Astrocyte (in vitro differentiated cells and primary cell): Measurements from ENCODE around the gene SLC25A25. TPM values are rescaled to one million over a fixed set of nuclear protein-coding genes. Genes with fewer than 3 reads are reported as not detected.
"Not testable (repeated sequence)": the region's sequence is repeated elsewhere in the genome, so short reads cannot be mapped to it uniquely, and the experiment has no call there.

ENCODE experiments used
- DNase-seq: peaks from one replicate; pipeline ENCODE4 v3.0.0-alpha.2; 2010; ENCODE audit warnings: low read depth
- FAIRE-seq: peaks from 2 replicates; lab custom pipeline; 2011; peaks lifted over from hg19 to GRCh38; lab: Jason Lieb, UNC
- H2AFZ ChIP-seq: 2 replicates; pipeline ENCODE4 v1.6.0; 2012; ENCODE audit warnings: low read depth, low read length, inconsistent platforms
- H3K27ac ChIP-seq: 2 replicates; pipeline ENCODE4 v1.5.1; 2011; ENCODE audit warnings: low read depth, low read length, inconsistent platforms
- H3K27me3 ChIP-seq: 2 replicates; pipeline ENCODE4 v1.6.0; 2011; ENCODE audit warnings: low read length, inconsistent platforms; ENCODE audit not compliant: insufficient read depth
- H3K36me3 ChIP-seq: 2 replicates; pipeline ENCODE4 v1.5.1; 2011; ENCODE audit warnings: low read length, inconsistent platforms; ENCODE audit not compliant: insufficient read depth
- H3K4me1 ChIP-seq: 2 replicates; pipeline ENCODE4 v1.5.1; 2011; ENCODE audit warnings: low read length, inconsistent platforms; ENCODE audit not compliant: insufficient read depth
- H3K4me2 ChIP-seq: 2 replicates; pipeline ENCODE4 v1.6.0; 2012; ENCODE audit warnings: low read length, inconsistent platforms
- H3K4me3 ChIP-seq: 2 replicates; pipeline ENCODE4 v1.5.1; 2011; ENCODE audit warnings: low read depth, mild to moderate bottlenecking, low read length, inconsistent platforms; ENCODE audit not compliant: insufficient read depth
- H3K79me2 ChIP-seq: 2 replicates; pipeline ENCODE4 v1.6.0; 2012; ENCODE audit warnings: mild to moderate bottlenecking, low read length, inconsistent platforms; ENCODE audit not compliant: insufficient read depth
- H3K9ac ChIP-seq: 2 replicates; pipeline ENCODE4 v1.6.0; 2012; ENCODE audit warnings: mild to moderate bottlenecking, low read length, inconsistent platforms
- H3K9me3 ChIP-seq: 2 replicates; pipeline ENCODE4 v1.5.1; 2012; ENCODE audit warnings: low read depth, mild to moderate bottlenecking, low read length, inconsistent platforms; ENCODE audit not compliant: insufficient read depth
- H4K20me1 ChIP-seq: 2 replicates; pipeline ENCODE4 v1.6.0; 2012; ENCODE audit warnings: low read length, inconsistent platforms; ENCODE audit not compliant: insufficient read depth
- H3K27ac Mint-ChIP-seq: one replicate; pipeline ENCODE4 v1.8.0; 2021; ENCODE audit warnings: mild to moderate bottlenecking, mixed read lengths; ENCODE audit not compliant: unreplicated experiment
- H3K27me3 Mint-ChIP-seq: one replicate; pipeline ENCODE4 v1.8.0; 2021; ENCODE audit warnings: low read depth, mixed read lengths; ENCODE audit not compliant: unreplicated experiment
- H3K36me3 Mint-ChIP-seq: one replicate; pipeline ENCODE4 v1.8.0; 2021; ENCODE audit warnings: low read depth, mixed read lengths; ENCODE audit not compliant: unreplicated experiment
- H3K4me1 Mint-ChIP-seq: one replicate; pipeline ENCODE4 v1.8.0; 2021; ENCODE audit warnings: low read depth, mixed read lengths; ENCODE audit not compliant: unreplicated experiment
- H3K4me3 Mint-ChIP-seq: one replicate; pipeline ENCODE4 v1.8.0; 2021; ENCODE audit warnings: mild to moderate bottlenecking, moderate library complexity, mixed read lengths; ENCODE audit not compliant: unreplicated experiment
- H3K9me3 Mint-ChIP-seq: one replicate; pipeline ENCODE4 v1.8.0; 2021; ENCODE audit warnings: mild to moderate bottlenecking, mixed read lengths; ENCODE audit not compliant: unreplicated experiment
- EZH2 ChIP-seq: IDR thresholded peaks from 2 replicates; pipeline ENCODE4 v1.6.1; 2012; ENCODE audit warnings: mild to moderate bottlenecking, low read length, inconsistent platforms; ENCODE audit not compliant: insufficient read depth
- total RNA-seq: library from RNA; stranded (reverse); gene quantifications from 2 replicates; pipeline ENCODE4 v1.2.1, GENCODE V29; 2021
- TF ChIP-seq, protein P1 (sequence below): IDR thresholded peaks from 2 replicates; pipeline ENCODE4 v1.5.1; 2011; ENCODE audit warnings: low read depth, mild to moderate bottlenecking, inconsistent platforms, low read length, moderate library complexity; ENCODE audit not compliant: insufficient read depth

SLC25A25 gene
- total RNA-seq, 1 donor from 2014 or later, result 14.4 TPM

DNA sequence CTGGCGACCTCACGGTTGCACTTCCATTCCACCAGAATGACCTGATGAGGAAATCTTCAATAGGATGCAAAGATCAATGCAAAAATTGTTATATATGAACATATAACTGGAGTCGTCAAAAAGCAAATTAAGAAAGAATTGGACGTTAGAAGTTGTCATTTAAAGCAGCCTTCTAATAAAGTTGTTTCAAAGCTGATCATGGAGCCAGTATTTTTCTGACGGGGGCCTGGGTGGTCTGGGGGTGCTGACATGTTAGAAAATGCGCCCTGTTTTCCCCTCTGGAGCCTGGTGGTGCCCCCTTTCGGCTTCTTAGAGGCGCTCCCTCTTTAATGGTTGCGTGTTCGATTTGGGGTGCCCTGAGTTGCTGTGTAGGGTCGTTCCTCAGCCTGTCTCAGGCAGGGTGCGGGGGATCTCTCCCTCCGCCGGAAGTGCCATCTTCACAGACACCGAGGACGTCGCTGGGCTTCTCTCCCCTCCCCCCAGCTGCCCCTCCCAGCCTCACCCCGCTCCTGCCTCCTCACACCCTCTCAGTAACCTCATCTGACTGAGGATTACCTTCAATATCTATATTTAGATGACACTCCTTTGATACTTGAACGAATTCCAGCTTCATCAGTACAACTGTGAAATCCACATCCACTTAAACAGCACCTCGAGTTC, 41.1 kb downstream of the SLC25A25 start:
- DNase-seq, result no peak
- H3K27me3 ChIP-seq, result no peaks in the 10 kb centered on the region
- no peaks in the 10 kb centered on the region for H3K27me3 Mint-ChIP-seq

DNA sequence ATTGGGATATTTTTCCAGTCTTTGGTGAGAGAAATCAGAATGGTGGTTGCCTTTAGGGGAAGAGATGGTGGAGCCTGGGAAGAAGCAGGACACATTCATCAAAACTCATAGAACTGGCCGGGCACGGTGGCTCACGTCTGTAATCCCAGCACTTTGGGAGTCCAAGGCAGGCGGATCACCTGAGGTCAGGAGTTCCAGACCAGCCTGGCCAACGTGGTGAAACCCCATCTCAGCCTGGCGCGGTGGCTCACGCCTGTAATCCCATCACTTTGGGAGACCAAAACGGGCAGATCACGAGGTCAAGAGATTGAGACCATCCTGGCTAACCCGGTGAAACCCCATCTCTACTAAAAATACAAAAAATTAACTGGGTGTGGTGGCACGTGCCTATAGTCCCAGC, 43.7 kb downstream of the SLC25A25 start:
- H3K36me3 ChIP-seq, result peaks cover 18% of the 10 kb centered on the region
- H3K9me3 ChIP-seq, H3K27ac ChIP-seq, H3K9me3 Mint-ChIP-seq, H3K4me3 ChIP-seq, H3K4me3 Mint-ChIP-seq, H3K4me1 ChIP-seq, H3K9ac ChIP-seq, H3K27me3 Mint-ChIP-seq, H3K79me2 ChIP-seq, DNase-seq, H2AFZ ChIP-seq, H3K27ac Mint-ChIP-seq, H3K27me3 ChIP-seq, H3K4me2 ChIP-seq, H3K4me1 Mint-ChIP-seq, FAIRE-seq: not testable (repeated sequence)
- H4K20me1 ChIP-seq, result peaks cover 14% of the 10 kb centered on the region
- peaks cover 14% of the 10 kb centered on the region for H3K36me3 Mint-ChIP-seq

More for the DNA sequence above, 41.1 kb downstream of the SLC25A25 start:
- H3K4me1 ChIP-seq, result no peaks in the 10 kb centered on the region
- no peak overlapping the region for H3K4me3 ChIP-seq
- H3K79me2 ChIP-seq, result peaks cover 5% of the 10 kb centered on the region
- Mint-ChIP-seq H3K36me3 (peaks cover 17% of the 10 kb centered on the region), H3K9me3 (no peaks in the 10 kb centered on the region), H3K4me1 (peaks cover 4% of the 10 kb centered on the region), H3K27ac (no peak overlapping the region), H3K4me3 (no peak overlapping the region)
- H3K4me2 ChIP-seq, result no peak overlapping the region
- H3K36me3 ChIP-seq, result peaks cover 23% of the 10 kb centered on the region
- TF ChIP-seq, protein P1, sequence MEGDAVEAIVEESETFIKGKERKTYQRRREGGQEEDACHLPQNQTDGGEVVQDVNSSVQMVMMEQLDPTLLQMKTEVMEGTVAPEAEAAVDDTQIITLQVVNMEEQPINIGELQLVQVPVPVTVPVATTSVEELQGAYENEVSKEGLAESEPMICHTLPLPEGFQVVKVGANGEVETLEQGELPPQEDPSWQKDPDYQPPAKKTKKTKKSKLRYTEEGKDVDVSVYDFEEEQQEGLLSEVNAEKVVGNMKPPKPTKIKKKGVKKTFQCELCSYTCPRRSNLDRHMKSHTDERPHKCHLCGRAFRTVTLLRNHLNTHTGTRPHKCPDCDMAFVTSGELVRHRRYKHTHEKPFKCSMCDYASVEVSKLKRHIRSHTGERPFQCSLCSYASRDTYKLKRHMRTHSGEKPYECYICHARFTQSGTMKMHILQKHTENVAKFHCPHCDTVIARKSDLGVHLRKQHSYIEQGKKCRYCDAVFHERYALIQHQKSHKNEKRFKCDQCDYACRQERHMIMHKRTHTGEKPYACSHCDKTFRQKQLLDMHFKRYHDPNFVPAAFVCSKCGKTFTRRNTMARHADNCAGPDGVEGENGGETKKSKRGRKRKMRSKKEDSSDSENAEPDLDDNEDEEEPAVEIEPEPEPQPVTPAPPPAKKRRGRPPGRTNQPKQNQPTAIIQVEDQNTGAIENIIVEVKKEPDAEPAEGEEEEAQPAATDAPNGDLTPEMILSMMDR, result no peak
- no peak overlapping the region for H2AFZ ChIP-seq
- no peak overlapping the region for H3K27ac ChIP-seq
- FAIRE-seq, result no peak
- peaks cover 26% of the 10 kb centered on the region for H4K20me1 ChIP-seq
- no peak overlapping the region for H3K9ac ChIP-seq
- H3K9me3 ChIP-seq, result no peaks in the 10 kb centered on the region

DNA sequence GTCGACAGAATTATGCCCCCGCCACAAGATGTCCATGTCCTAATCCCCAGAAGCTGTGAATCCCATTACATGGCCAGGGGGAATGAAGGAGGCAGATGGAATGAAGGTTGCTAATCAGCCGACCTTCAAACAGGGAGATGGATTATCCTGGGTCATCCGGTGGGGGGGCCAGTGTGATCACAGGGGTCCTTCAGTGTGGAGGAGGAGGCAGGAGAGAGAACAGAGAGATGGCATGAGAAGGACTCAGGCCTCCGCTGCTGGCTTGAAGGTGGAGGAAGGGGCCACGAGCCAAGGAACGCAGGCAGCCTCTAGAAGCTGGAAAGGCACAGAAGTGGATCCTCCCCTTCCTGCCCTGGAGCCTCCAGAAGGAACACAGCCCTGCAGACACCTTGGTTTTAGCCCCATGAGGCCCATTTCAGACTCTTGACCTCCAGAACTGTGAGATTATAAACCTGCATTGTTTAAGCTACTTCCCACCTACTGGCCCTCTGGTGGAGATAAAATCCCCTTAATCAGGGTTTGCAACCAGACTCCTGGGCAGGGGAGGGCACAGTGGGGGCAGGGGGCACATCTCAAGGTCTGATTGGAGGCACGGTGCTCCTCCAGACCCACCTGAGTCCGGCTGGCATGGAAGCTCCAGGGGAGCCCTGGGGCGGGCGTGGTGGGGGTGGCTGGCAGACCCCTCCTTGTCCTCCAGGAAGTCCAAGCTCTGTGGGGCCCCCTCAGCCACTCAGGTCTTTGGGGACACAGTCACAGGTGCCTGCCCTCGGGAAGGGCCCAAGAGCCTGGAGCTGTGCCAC, 45.7 kb downstream of the SLC25A25 start:
- H3K36me3 ChIP-seq, result peaks cover 3% of the 10 kb centered on the region
- peaks cover 6% of the 10 kb centered on the region for H4K20me1 ChIP-seq
- DNase-seq (no peak), FAIRE-seq (no peak)
- Mint-ChIP-seq H3K27ac (no peak overlapping the region), H3K27me3 (no peaks in the 10 kb centered on the region), H3K9me3 (no peaks in the 10 kb centered on the region), H3K4me3 (no peak overlapping the region), H3K4me1 (peaks cover 2% of the 10 kb centered on the region), H3K36me3 (peaks cover 13% of the 10 kb centered on the region)
- TF ChIP-seq EZH2, result no peak
- TF ChIP-seq, protein P1, result no peak
- no peak overlapping the region for H2AFZ ChIP-seq
- no peak overlapping the region for H3K9ac ChIP-seq
- H3K9me3 ChIP-seq, result no peaks in the 10 kb centered on the region
- no peak overlapping the region for H3K27ac ChIP-seq
- no peaks in the 10 kb centered on the region for H3K79me2 ChIP-seq
- H3K27me3 ChIP-seq, result no peaks in the 10 kb centered on the region
- H3K4me2 ChIP-seq, result no peak overlapping the region
- peaks cover 3% of the 10 kb centered on the region for H3K4me1 ChIP-seq
- no peak overlapping the region for H3K4me3 ChIP-seq
